Measurements from ENCODE around the gene AMOTL2.

Gene AMOTL2

GRCh38 chr3:134318166-134318565 is 56.1 kb downstream of the AMOTL2 start:
- in situ Hi-C loops (cut with MboI; ENCODE audit: low sequenced_read_pairs) = no loop called here

DNA sequence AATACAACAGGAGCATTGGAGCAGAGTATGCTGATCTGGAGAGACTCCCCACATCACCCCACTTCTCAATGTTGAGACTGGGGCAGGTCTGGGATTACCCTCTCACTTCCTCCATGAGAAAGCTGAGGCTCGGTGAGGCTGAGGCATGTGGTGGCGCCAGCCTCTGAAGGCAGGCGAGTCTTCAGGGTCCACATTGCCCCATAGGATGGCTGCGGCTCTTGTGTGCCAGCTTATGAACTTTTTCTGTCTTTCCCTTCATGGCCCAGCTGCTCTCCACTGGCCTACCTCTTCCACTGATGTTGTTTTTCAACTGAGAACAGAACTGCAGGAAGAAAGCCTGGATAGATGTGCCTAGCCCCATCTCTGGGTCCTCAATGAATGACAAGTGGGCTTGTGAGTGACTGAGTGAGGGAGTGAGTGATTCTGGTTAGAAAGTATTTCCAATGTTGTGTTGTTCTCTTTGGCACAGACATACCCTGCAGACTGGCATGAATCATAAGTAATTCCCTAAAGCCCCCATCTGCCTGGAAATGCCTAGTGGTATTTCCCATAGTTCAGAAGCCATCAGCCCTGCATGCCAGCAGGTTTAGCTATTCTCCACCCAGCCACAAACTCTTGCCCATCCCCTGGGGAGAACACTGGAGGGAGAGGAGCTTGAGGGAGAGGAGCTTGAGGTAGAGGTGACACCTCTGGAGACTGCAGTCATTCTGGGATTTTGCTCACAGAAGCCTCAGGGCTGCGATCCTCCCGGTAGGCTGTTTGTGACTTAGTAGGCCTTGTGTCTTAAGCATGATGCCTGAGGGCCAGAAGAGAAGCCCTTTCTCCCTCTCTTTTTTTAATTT is 56.9 kb downstream of the AMOTL2 start:
- in situ Hi-C loops (cut with MboI; ENCODE audit: low sequenced_read_pairs) = no loop called here

- in situ Hi-C loops (cut with MboI; ENCODE audit: low sequenced_read_pairs) = no loop called here
These were observed 58.8 kb downstream of the AMOTL2 start for GRCh38 chr3:134315286-134316106.

GRCh38 chr3:134314588-134315285 is 59.5 kb downstream of the AMOTL2 start:
- in situ Hi-C loops (cut with MboI; ENCODE audit: low sequenced_read_pairs) = no loop called here

DNA sequence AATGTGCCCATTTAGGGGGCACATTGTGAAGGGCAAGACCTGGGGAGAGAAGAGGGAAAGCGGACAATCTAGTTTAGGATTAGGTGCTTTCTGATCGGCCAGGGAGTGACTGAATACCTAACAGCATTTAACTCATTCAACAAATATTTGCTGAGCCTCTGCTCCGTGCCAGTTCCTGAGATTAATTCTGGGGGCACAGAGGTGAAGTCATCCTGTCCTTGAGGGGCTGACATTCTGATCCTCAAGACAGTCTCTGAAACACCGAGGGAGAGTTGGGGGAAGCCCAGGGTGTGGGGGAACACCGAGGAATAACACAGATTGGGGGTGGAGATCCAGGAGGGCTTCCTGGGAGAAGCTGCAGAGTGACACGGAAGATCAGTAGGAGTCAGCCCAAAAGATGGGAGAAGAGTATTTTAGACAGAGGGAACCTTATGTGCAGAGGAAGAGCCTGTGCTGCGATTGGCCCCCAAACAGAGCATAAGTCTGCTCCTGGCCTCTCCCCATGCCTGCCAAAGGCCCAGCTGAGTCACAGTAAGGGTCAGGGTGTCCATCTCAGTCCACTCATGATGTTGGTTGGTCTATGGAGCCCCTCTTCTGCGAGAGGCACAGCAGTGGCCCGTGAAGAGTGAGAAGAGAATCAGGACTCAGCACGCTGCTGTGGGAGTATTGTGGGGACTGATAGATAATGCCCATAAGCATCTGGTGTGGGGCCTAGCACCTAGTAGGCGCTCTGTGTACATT is 60.2 kb downstream of the AMOTL2 start:
- in situ Hi-C loops (cut with MboI; ENCODE audit: low sequenced_read_pairs) = no loop called here

GRCh38 chr3:134312873-134313846 is 61.1 kb downstream of the AMOTL2 start:
- in situ Hi-C loops (cut with MboI; ENCODE audit: low sequenced_read_pairs) = no loop called here

- in situ Hi-C loops (cut with MboI; ENCODE audit: low sequenced_read_pairs) = no loop called here
These were observed 62.0 kb downstream of the AMOTL2 start for GRCh38 chr3:134312072-134312872.

GRCh38 chr3:134311693-134312071 is 62.6 kb downstream of the AMOTL2 start:
- in situ Hi-C loops (cut with MboI; ENCODE audit: low sequenced_read_pairs) = no loop called here

GRCh38 chr3:134311265-134311664 is 63.0 kb downstream of the AMOTL2 start:
- in situ Hi-C loops (cut with MboI; ENCODE audit: low sequenced_read_pairs) = no loop called here

GRCh38 chr3:134309987-134310700 is 64.1 kb downstream of the AMOTL2 start:
- in situ Hi-C loops (cut with MboI; ENCODE audit: low sequenced_read_pairs) = no loop called here

- in situ Hi-C loops (cut with MboI; ENCODE audit: low sequenced_read_pairs) = no loop called here
These were observed 65.8 kb downstream of the AMOTL2 start for GRCh38 chr3:134308350-134308891.

- in situ Hi-C loops (cut with MboI; ENCODE audit: low sequenced_read_pairs) = no loop called here
These were observed 66.8 kb downstream of the AMOTL2 start for GRCh38 chr3:134307425-134307824.

- in situ Hi-C loops (cut with MboI; ENCODE audit: low sequenced_read_pairs) = no loop called here
These were observed 67.9 kb downstream of the AMOTL2 start for GRCh38 chr3:134306320-134306719.
